GM11168 (cell line): ENCODE measurements around the gene SEPTIN3.

ENCODE experiments used
- in situ Hi-C: fragments of 300-500 bp; cut with MboI; formaldehyde crosslinking; loops from one replicate; pipeline ENCODE4 v1.12.0; 2022; ENCODE audit warnings: low sequenced_read_pairs; ENCODE audit not compliant: unreplicated experiment

Gene SEPTIN3

DNA sequence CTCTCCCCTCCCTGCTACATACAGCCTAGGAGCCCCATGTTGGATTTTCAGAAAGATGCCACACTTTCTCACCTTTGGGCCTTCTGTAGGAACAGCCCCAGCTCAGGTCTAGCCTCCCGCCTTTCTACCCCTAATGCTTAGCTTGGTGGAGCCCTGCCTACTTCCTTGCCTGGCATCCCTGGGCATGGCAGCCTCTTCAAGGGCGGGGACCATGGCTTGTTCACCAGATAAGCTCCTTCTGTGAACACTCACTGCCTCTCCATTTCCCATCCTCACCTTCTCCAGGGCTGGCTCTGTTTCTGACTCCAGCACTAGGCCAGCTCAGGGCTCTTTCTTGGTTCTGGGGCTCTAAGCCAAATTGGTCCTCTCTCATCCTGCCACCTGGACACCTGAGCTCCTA is 1.4 kb downstream of the SEPTIN3 start:
- in situ Hi-C loops: no loop called here

DNA sequence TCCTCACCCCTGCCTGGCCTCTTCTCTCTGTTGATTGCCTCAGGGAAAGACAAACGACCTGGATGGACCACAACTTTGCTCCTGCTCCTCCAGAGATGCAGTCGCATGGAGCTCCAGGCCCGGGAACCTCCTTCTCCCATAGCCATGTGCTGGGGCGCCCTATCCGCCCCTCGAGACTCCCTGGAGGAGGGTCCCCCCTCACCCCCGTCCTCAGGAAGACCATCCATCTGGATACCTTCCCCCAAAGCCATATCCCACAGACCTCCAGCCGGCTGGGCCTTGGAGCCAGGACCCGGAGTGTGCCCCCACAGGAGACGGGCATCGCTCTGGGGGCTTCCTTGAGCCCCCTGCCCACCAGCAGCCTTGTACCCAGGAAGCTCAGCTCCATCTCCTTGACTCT is 2.2 kb downstream of the SEPTIN3 start:
- in situ Hi-C loops: no loop called here

DNA sequence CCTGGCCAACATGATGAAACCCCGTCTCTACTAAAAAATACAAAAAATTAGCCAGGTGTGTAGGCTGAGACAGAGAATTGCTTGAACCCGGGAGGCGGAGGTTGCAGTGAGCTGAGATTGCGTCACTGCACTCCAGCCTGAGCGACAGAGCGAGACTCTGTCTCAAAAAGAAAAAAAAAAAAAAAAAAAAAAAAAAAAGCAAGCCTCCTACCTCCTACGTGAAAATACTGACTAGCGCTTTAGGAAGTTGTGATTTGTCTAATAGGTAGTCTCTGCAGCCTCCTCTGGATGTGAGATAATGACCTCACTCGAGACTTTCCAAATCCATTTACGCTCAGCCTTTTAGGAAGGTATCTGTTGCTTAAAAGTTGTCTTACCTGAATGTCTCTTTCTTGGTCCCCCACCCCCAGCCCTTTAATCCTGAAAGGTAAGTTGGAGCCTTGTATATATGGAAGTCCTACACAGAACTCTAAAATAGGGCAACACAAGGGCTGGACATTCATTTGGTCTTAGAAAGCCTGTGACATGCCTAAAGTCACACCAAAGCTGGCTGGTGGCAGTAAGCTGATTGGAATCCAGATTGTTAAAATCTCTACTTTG is 5.5 kb downstream of the SEPTIN3 start:
- in situ Hi-C loops: no loop called here

DNA sequence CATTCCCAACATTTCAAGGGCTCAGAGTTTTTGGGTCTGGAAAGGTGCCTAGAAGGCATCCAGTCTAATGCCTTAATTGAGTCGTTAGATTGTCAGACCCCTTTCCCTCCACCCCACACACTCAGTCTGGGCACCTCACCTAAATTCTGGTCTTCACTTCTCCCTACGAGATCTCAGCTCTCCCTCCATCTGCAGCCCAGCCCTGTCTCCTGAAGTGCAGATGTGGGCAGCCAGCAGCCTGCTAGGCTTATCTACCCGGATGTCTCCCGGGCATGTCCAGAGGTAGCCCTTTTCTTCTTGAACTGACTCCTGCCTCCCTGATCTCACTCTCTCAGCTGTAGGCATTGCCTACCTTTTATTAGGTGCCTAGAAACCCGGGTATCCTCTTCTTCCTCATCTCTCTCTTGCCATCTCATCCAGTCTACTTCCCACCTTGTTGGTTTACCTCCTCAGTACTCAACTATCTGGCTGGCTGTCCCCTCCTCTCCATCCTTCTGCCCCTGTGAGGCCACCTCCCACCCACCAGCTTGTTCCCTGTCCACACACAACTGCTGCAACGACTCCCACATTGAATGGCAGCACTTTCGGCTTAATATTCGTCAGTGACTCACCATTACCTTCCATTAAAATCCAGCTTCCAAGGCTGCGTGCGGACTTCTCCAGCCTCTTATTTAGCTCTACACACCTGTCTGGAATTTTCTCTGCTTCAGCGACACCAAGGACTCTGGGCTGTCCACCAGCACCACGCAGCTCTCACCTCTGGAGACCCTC is 6.2 kb downstream of the SEPTIN3 start:
- in situ Hi-C loops: no loop called here

DNA sequence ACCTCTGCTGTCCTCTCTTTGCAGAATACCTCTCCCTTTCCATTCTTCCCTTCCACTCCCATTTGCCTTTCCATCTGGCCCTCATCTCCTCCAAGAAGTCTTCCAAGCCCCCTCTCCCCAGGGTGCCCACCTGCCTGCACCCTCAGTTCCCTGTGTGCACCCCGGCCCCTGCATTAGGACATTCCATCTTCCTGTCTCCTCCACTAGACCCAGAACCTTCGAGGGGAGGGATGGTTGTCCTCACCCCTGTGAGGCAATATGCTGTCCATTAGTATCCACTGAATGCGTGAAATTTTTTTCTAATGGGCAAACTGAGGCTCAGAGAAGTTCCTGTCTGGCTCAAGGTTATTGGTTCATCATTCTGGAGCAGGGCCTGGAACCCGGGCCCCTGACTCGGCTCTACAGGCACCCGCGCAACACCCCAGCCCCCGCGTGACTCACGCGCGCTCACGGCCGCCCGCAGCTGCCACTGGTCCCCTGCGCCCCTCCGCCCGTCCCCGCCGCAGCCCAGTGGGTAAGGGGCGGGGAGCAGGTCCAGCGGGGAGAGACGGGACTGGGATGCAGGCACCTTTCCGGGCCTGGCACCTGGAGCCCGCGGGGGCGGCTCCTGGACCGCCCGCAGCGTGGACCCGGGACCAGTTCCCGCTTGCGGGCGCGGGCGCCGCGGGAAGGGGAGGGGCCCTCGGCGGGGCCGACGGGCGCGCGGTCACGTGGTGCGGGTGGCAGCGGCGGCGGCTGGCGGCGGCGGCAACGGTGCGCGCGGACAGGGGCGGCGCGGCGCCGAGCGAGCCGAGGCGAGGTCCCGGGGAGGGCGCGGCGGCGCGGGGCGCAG is 7.0 kb downstream of the SEPTIN3 start:
- in situ Hi-C loops: no loop called here

DNA sequence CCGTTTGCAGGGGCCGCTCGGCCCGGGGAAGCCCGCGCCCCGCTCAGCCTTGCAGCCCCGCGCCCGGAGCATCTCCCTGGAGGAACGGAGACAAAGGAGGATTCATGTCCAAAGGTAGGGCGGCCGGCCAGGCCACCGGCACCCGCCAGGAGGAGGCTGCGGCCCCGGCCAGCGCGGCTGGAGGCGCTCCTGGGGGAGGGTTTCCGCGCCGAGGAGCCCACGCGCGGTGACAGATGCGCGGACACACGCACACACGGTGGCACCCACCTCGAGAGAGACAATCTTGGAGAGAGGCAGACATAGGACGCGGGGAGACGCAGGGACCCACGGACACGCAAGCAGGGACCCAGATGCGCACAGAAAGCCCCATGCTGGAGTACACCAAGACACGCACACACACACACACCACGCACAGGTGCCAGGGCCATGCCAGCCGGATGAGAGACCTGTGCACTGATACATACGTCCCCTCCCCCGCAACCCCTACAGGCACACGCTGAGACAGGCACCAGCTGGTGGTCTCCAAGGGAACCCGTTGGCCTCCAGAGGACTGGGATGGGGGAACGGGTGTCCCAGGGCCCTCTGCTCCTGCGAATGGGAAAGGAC is 7.8 kb downstream of the SEPTIN3 start:
- in situ Hi-C loops: no loop called here

DNA sequence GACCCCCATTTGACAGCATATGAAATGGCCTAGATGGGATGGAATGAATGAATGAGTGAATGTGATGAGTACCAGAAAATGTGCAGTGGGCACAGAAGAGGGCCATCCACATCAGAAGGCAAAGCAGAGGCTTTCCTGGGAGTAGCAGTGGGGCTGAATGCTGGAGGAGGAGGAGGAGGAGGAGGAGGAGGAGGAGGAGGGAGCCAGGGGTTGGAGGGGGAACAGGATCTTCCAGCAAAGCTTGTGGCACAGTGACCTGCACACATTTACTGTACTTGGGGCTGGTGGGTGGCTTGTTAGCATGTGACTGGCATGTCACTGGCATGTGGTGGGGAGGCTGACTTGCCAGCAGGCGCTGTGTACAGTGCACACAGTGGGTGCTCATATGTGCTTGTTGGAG is 9.5 kb downstream of the SEPTIN3 start:
- in situ Hi-C loops: no loop called here

DNA sequence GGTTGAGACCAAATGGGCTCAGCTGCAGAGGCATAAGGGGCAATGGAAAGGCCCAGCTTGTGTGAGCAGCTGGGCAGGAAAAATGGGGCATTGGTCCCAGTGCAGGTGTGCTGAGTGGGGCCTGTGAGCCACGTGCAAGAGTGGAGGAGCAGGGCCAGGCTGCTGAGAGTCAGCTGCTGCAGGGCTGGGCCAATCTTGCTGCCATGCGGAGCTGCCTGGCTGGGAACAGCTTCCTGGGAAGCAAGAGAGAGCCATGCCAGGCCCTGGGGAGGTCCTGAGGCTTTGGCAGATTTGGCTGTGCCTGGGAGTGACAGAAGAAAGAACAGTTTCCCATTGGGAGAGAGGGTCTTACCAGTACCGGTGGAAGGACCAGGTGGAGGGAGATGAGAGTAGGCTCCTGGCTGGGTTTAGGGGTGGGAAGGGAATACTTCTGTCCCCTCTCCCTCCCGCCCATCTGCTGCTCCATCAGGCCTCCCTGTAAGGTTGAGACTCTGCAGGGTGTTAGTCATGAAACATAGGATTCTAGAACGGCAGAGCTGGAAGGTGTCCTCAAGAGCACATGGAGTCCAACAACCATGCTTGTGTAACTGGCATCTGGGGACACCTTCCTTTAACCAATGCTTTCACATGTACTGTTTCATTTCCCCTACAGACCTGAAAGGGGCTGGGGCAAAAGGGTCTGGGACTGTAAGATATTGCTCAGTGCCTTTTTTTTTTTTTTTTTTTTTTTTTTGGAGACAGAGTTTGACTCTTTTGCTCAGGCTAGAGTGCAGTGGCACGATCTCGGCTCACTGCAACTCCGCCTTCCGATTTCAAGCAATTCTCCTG is 10.4 kb downstream of the SEPTIN3 start:
- in situ Hi-C loops: no loop called here

DNA sequence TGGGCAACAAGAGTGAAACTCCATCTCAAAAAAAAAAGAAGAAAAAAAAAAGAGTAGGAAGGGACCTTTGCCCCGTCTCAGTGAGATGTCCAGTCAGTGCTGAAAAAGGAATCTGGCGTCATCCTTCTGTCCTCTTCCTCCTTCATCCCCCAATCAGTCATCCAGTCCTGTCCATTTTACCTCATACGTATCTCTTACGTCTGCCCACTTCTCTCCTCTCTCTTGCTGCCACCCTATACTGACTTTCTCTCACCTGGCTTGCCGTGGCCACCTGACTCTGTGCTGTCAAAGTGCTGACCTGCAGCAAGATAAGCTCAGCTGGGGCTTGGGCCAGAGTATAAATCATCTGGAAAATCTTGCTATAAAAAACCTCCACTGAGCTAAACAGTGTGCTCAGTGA is 13.6 kb downstream of the SEPTIN3 start:
- in situ Hi-C loops: no loop called here

DNA sequence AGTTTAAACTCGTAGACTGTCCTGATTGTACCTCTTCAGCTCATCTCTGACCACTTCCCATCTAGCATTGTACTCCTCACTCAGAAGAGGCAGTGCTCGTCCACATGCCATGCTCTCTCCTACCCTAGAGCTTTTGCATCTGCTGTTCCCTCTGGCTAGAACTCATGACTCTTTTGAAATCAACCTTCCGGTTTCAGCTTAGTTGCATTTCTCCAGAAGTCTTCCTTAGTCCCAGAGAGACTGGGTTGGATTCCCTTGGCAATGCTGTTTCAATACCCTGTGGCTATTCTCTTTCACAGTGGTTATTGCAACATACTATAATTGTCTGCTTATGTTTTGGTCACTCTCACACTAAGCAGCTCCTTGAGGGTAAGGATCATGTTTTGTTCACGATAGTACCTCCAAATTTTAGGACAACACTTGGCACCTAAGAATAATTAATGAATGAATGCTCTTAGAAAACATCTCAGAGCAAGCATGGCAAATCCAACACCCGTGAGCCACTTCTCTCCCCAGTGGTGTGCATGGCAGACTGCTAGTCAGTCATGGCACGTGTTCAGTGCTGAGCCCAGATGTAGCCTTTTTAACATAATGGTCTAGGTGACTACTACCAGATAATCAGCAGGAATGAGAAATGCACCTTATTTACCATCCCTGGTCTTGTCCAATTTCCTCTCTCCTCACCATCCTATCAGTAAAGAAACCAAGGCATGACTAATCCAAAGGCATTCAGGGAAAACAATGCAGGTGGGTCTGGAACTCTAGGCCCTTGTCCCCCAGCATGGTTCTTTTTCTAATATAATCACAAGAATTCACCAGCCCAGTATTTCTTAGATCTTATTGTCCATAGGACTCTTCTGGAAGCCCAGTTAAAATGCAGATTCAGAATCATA is 14.5 kb downstream of the SEPTIN3 start:
- in situ Hi-C loops: no loop called here

DNA sequence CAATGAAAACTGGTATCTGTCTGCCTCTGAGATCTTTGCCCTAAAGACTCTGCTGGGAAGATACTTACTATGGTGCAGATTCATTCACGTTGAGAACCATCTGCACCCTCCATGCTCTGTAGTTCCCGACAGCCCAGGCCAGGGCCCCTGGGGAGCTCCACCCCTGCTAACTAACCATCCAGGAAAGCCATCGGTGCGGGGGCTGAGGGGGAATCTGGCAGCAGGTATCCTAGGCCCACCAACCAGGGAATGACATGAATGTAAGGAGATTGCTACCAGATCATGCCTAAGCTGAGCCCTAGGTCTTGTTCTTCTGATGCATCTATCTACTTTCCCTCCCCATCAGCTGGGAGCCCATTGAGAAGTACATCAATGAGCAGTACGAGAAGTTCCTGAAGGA is 18.0 kb downstream of the SEPTIN3 start:
- in situ Hi-C loops: no loop called here

DNA sequence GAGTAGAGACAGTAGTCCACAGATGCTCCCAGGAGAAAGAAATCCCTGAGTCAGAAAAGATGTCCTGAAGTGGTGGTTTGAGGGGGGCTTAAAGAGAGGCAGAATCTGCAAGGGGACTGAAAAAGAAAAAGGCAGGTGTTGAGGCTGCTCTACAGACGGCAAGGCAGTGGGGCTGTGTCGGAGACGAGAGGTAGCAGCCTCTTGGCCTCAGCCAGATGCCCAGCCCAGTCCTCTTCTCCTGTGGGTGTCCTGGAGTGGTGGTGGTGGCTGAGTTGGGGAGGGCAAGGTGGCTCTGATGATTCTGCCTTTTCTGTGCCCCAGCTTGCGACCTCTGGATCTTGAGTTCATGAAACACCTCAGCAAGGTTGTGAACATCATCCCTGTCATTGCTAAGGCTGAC is 20.0 kb downstream of the SEPTIN3 start:
- in situ Hi-C loops: no loop called here

DNA sequence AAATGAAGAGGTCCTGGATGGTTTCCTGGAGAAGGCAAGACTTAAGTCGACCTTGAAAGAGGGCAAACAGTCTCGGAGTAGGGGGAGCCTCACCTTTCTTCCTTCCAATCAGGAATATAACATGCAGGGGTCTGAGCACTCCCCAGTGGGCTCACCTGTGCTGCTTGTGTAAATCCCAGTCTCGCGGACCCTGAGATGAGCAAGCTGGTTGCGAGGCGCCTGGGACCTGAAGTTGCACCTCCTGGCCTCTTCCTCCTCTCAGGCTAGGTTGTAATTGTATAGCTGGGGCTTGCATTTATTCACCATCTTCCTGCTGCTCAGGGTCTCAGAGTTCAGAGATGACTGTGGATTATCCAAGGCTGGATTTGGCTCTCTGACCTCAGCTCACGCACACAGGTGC is 21.9 kb downstream of the SEPTIN3 start:
- in situ Hi-C loops: no loop called here

DNA sequence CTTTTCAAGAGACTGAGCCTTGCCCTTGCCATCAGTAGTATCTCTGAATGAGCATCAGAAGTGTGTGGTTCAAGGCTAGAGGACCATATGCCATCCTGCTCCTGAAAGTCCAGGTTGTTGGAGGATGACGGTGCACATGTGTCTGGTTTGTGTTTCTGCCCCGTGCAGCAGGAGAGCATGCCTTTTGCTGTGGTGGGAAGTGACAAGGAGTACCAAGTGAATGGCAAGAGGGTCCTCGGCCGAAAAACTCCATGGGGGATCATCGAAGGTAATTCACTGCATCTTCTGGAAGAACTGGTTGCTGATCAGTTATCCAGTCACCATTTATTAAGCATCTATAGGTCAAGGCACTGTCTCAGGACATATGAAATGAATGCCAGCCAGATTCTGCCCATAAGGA is 23.3 kb downstream of the SEPTIN3 start:
- in situ Hi-C loops: no loop called here

DNA sequence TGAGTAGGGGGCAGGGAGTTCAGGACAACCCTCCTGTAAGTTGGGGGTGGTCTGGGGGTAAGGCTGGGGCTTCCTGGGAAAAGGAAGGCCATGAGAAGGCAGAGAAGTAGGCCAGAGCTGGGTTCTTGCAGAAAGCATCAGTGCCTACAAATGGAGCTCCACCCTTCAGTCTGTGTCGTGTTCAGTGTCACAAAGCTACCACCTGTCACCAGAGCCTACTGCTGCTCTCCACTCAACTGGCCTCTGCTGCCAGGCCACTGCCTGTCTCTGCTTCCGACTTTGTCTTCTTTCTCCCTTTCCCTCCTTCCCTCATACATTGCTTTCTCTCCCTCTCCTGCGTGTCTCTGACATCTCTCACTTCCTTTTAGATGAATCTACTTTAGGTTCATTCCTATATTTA is 26.0 kb downstream of the SEPTIN3 start:
- in situ Hi-C loops: no loop called here

DNA sequence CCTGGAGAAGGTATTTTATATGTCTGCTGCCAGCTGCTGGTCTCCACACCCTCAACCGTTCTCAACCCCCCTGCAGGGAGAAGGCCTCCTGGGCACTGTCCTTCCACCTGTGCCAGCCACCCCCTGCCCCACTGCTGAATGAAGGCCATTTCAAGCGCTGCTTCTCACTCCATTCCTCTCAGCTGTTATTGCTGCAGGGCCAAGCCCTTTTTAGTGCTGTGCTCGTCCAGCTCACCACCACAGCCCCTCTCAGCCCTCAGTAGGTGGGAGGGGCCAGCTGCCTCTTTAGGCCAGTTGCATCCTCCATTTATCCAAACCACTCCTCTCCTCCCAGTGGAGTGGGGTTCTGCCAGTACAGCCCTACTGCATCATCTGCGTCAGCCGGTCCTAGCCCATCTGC is 27.6 kb downstream of the SEPTIN3 start:
- in situ Hi-C loops: no loop called here

DNA sequence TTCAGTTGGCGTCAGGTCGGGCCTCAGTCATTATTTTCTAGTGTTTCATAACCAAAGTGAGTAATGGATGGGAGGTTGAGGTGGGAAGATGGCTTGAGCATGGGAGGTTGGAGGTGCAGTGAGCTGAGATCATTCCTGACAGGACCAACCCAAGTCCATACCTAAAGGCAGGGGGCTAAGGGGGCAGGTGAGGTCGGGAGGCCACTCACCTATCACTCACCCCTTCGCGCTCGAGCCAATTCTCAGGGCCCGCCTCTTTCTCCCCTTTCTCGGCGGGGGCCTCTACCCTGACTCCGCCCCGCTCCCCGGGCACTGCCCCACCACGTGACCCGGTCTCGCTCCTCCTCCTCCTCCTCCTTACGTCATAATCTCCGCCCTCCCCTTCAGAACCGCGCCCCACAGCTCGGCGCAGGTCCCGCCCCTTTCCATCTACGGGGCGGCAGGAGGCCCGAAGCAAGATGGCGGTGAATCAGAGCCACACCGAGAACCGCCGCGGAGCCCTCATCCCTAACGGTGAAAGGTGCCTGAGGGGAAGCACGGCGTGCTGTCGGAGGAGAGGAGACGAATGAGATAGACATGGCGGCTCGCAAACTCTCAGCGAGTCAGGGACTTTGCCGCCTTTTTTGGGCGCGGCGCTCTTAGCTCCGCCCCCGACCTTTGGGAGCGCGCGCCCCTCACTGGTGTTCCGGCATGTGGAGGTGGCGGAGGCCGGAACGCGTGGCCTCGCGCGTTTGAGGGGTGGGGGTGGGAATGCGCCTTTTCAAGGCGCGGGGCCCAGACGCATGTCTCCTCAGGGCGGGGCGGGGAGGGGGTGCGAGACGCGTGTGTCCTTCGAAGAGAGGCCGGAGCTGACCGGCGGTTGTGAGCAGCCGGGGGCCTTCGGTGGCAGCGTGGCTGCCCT is 29.4 kb downstream of the SEPTIN3 start, which contains the start of gene WBP2NL:
WBP2NL (plus strand) TSS at position 428 of the 901 bp plus-strand sequence; CDS start at position 459, 31 bp downstream.
- in situ Hi-C loops: no loop called here

DNA sequence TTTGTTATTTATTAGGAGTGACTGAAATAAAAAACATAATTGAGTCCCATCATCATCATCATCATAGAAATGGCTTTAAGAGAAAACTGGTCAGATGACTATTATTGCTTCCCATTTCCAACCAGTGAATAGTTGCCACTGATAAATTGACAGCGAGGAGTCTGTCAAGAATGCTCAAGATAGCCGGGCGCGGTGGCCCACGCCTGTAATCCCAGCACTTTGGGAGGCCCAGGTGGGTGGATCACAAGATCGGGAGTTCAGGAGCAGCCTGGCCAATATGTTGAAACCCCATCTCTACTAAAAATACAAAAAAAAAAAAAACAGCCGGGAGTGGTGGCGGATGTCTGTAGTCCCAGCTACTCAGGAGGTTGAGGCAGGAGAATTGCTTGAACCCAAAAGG is 31.2 kb downstream of the SEPTIN3 start:
- in situ Hi-C loops: loop anchor here (10.0 kb wide), 1 partner anchor 74 kb away; the partner anchor contains the start of genes NAGA, PHETA2 and SMDT1
